NCI-H446 treated with DMSO at 0.1 percent for 48 hours (cell line): ENCODE data around the gene CACNA2D4.

Experiments used
- DNase-seq: peaks from one replicate; lab custom pipeline; 2025; lab: John Stamatoyannopoulos, UW

CACNA2D4 gene

GRCh38 chr12:1844661-1845409, 73.6 kb downstream of the CACNA2D4 start:
- peak; percentile 52 for DNase-seq

- DNase-seq, result no peak
Measured at GRCh38 chr12:1844223-1844622, 74.2 kb downstream of the CACNA2D4 start.

GRCh38 chr12:1843641-1844005, 74.8 kb downstream of the CACNA2D4 start:
- DNase-seq, result no peak

- no peak for DNase-seq
Measured at GRCh38 chr12:1842905-1843640, 75.4 kb downstream of the CACNA2D4 start.

- no peak for DNase-seq
Measured at GRCh38 chr12:1842183-1842904, 76.1 kb downstream of the CACNA2D4 start.

GRCh38 chr12:1841586-1842182, 76.8 kb downstream of the CACNA2D4 start:
- no peak for DNase-seq

GRCh38 chr12:1840981-1841425, 77.4 kb downstream of the CACNA2D4 start:
- DNase-seq, result no peak

- DNase-seq, result no peak
Measured at GRCh38 chr12:1839956-1840951, 78.2 kb downstream of the CACNA2D4 start.

- no peak for DNase-seq
Measured at GRCh38 chr12:1839464-1839863, 79.0 kb downstream of the CACNA2D4 start.

- no peak for DNase-seq
Measured at GRCh38 chr12:1838994-1839365, 79.5 kb downstream of the CACNA2D4 start.

GRCh38 chr12:1838205-1838993, 80.1 kb downstream of the CACNA2D4 start:
- peak; percentile 88 for DNase-seq

- DNase-seq, result no peak
Measured at GRCh38 chr12:1837541-1838204, 80.8 kb downstream of the CACNA2D4 start.

GRCh38 chr12:1836854-1837421, 81.5 kb downstream of the CACNA2D4 start:
- DNase-seq, result peak; percentile 98

GRCh38 chr12:1836241-1836803, 82.1 kb downstream of the CACNA2D4 start:
- no peak for DNase-seq

- no peak for DNase-seq
Measured at GRCh38 chr12:1835211-1836131, 83.0 kb downstream of the CACNA2D4 start.

- no peak for DNase-seq
Measured at GRCh38 chr12:1834186-1834925, 84.1 kb downstream of the CACNA2D4 start.

GRCh38 chr12:1833596-1834028, 84.8 kb downstream of the CACNA2D4 start:
- DNase-seq, result no peak
